CD1c-positive myeloid dendritic cell (primary cell): Measurements from ENCODE around the gene PUDP.
"Not testable (repeated sequence)": the region's sequence is repeated elsewhere in the genome, so short reads cannot be mapped to it uniquely, and the experiment has no call there.

ENCODE experiments used
- DNase-seq: peaks from one replicate; pipeline ENCODE4 v3.0.0-alpha.2; 2016; ENCODE audit errors: extremely low spot score

The PUDP gene

DNA sequence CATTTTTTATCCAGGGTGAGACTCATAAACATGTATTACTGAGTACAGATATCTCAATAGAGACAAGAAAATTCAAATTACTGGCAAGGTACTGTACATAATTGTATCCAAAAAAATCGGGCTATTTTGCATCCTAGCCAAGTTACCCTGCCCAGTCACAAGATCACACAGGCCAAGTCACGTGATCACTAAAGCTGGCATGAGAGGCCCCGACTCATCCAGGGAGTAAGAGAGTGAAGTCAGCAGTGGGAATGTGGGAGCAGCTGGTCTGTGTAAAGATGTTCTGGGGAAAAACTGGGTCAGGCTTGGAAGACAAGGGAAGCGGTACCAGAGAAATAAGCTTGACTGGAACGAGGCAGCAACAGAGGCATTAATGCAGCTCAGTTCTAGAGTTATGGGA is 119.7 kb downstream of the PUDP start:
- no peak for DNase-seq

DNA sequence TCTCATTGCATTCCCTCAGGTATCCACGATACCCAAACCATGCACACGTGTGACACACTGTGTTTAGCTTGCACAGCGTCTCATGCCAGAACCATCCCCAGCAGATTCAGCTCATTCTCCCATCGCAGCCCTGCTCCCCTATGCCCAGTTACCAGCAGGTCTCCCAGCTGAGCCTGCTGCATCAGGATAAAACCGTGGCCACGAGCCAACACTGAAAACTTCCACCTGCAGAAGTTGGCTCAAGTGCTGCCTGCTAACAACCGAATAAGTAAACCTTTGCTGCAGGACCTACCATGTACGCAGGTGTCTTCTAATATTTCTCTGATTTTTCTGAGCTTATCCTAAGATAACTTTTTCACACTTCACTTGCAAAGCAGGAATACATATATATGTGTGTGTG is 120.9 kb downstream of the PUDP start:
- DNase-seq = no peak

GRCh38 chrX:7026365-7026764 is 121.6 kb downstream of the PUDP start:
- not testable (repeated sequence) for DNase-seq

DNA sequence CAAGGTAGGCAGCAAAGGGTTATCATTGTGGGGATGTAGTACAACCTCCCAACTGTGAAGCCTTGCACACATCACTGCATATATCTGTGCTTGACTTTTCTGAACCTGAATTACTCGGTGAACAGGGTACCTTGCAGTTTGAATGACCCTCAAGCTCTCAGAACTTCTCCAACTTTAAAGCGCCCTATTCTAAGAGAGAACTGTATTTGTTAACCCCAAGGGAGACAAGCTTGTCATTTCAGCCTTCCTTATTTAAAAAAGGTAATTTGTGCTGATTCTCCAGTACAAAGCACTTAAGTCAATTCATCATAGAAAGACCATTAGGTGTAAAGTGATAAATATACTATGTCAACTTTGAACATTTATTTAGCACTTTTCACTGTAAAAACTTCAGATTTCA is 122.5 kb downstream of the PUDP start:
- DNase-seq = no peak

- DNase-seq = no peak
These were observed 123.1 kb downstream of the PUDP start for GRCh38 chrX:7024850-7025249.

DNA sequence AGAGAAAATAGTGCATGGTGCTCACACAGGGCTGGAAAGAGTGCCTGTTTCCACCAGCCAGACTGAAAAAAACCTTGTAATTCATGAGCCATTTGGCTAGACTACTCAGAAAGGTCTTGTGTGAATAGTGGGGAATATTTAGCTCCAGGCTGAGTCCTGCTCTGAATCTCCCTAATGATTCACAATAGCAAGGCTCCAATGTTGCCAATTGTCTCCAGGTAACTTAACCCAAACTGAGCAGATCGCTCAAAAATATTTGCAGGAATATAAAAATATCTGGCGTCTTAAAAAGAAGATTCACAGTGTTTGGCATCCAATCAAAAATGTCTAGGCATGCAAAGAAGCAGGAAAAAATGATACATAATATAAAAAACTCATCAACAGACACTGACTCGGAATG is 125.0 kb downstream of the PUDP start:
- DNase-seq = not testable (repeated sequence)

DNA sequence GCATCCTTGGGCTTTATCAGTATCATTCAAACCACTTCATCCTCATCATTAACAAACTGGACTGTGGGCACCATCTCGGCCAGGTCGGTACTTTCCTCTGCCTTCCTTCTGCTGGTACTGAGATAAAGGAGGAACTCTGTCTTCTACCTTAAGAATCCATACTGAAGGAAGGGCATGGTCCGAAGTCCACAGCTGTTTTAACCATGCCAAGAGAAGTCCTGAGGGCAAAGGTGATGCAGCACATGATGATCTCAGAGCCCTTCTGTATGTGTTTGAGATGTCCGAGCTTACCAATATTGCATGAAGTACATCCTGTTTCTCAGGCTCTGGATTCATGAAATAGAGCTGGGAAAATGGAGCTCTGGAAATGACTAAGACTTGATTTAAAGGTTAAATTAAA is 126.0 kb downstream of the PUDP start:
- no peak for DNase-seq

DNA sequence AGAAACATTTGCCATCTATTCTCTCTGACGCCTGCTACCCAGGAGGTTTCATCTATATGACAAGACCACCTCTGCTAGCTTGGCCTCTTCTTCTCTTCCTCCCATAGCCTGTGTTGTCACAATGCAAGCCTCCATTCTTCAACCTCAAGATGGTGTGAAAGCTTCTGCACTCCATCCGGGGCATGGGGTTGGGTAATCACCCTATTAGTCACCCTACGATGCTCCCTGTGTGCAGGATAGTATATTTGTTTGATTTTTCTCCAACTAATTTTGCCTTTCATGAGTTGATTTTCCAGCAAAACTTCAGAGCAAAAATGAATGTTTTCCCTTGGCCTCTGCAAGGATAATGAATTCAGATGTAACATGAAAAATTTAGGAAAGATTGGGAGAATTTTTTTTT is 128.4 kb downstream of the PUDP start:
- DNase-seq = no peak

GRCh38 chrX:7012262-7012834 is 135.6 kb downstream of the PUDP start:
- not testable (repeated sequence) for DNase-seq

GRCh38 chrX:7010897-7011296 is 137.1 kb downstream of the PUDP start:
- DNase-seq = not testable (repeated sequence)

- DNase-seq = not testable (repeated sequence)
These were observed 140.6 kb downstream of the PUDP start for GRCh38 chrX:7007328-7007727.
